ENCODE measurements around the gene SSMEM1.
"Not testable (repeated sequence)": the region's sequence is repeated elsewhere in the genome, so short reads cannot be mapped to it uniquely, and the experiment has no call there.

SSMEM1 gene

GRCh38 chr7:130210181-130210935 is 2.7 kb downstream of the SSMEM1 start:
- DNase-seq (ENCODE audit: low spot score) = no peak

- DNase-seq (ENCODE audit: low spot score) = no peak
Measured at GRCh38 chr7:130213828-130214227, 6.2 kb downstream of the SSMEM1 start.

GRCh38 chr7:130216025-130216424 is 8.4 kb downstream of the SSMEM1 start:
- DNase-seq (ENCODE audit: low spot score) = no peak

GRCh38 chr7:130216750-130217149 is 9.1 kb downstream of the SSMEM1 start:
- DNase-seq (ENCODE audit: low spot score) = no peak

- DNase-seq (ENCODE audit: low spot score) = no peak
Measured at GRCh38 chr7:130218806-130219620, 11.4 kb downstream of the SSMEM1 start.

- no peak for DNase-seq (ENCODE audit: low spot score)
Measured at GRCh38 chr7:130219871-130220270, 12.2 kb downstream of the SSMEM1 start.

GRCh38 chr7:130221746-130222145 is 14.1 kb downstream of the SSMEM1 start:
- DNase-seq (ENCODE audit: low spot score) = no peak

GRCh38 chr7:130223646-130224045 is 16.0 kb downstream of the SSMEM1 start:
- DNase-seq (ENCODE audit: low spot score) = no peak

GRCh38 chr7:130224210-130224609 is 16.6 kb downstream of the SSMEM1 start:
- no peak for DNase-seq (ENCODE audit: low spot score)

DNA sequence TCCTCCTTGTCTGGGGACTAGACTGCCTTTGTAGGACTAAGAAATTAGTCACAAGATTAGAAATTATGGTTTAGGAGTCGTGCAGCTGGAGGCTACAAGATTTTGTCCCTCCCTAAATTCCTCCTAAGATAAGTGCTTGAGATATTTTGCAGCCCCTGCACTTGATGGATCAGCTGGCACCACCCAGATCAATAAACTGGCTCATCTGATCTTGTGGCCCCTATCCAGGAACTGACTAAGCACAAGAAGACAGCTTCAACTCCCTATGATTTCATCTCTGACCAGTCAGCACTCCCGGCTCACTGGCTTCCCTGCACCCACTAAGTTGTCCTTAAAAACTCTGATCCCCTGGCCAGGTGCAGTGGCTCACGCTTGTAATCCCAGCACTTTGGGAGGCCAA is 17.3 kb downstream of the SSMEM1 start:
- not testable (repeated sequence) for DNase-seq (ENCODE audit: low spot score)

DNA sequence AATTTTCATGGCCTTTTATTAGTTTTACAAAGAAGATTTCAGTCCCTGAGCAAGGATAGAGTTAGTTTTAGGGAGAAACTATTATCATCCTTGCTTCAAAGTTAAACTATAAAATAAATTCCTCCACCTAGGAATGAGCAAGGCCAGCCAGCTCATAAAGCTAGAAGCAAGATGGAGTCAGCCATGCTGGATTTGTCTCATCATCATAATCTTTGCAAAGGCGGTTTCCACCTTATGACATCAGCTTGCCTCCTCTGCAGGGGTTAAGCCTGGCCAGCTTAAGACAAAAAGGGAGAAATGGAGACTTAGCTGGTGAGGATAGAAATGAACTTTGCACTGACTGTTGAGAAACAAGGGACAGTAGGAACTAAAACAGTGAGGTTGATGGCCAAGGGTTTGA is 18.7 kb downstream of the SSMEM1 start:
- no peak for DNase-seq (ENCODE audit: low spot score)

- DNase-seq (ENCODE audit: low spot score) = no peak
Measured at GRCh38 chr7:130227883-130228575, 20.4 kb downstream of the SSMEM1 start.

- DNase-seq (ENCODE audit: low spot score) = no peak
Measured at GRCh38 chr7:130228840-130229502, 21.3 kb downstream of the SSMEM1 start.

DNA sequence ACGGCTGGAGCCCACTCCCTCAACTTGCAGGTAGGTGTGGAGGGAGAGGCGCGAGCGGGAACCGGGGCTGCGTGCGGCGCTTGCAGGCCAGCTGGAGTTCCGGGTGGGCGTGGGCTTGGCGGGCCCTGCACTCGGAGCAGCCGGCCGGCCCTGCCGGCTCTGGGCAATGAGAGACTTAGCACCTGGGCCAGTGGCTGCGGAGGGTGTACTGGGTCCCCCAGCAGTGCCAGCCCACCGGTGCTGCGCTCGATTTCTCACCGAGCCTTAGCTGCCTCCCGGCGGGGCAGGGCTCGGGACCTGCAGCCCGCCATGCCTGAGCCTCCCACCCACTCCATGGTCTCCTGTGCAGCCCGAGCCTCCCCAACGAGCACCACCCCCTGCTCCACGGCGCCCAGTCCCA is 22.3 kb downstream of the SSMEM1 start:
- DNase-seq (ENCODE audit: low spot score) = not testable (repeated sequence)

GRCh38 chr7:130231792-130232191 is 24.1 kb downstream of the SSMEM1 start:
- DNase-seq (ENCODE audit: low spot score) = no peak

- DNase-seq (ENCODE audit: low spot score) = no peak
Measured at GRCh38 chr7:130232209-130232608, 24.5 kb downstream of the SSMEM1 start.

- no peak for DNase-seq (ENCODE audit: low spot score)
Measured at GRCh38 chr7:130234078-130234477, 26.4 kb downstream of the SSMEM1 start.

DNA sequence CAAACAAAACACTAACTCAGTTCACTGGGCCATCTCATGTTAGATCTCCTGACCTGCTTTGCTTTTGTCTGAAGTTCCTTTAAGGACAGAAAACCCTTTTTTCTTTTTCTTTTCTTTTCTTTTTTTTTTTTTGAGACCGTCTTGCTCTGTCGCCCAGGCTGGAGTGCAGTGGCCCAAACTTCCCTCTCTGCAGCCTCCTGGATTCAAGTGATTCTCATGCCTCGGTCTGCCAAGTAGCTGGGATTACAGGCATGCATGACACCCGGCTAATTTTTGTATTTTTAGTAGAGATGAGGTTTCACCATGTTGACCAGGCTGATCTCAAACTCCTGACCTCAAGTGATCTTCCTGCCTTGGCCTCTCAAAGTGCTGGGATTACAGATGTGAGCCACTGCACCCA is 28.7 kb downstream of the SSMEM1 start:
- DNase-seq (ENCODE audit: low spot score) = not testable (repeated sequence)

DNA sequence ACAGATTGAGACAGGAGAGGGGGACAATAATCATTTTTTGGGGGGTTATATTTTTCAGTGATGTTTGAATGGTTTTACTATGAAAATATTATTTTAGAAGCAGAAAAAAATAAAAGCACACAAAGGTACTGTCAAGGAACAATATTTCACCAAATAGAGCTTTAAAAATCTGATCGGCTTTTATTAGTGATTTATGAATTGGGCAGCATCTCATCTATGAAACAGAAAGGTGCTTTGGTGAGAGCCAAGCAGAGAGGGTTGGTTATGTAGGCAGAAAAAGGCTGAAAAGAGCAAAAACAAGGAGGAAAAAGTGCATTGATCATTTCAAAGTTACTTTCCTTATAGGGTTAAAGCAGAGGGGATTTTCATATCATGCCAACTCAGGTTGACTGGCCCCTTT is 32.6 kb downstream of the SSMEM1 start:
- no peak for DNase-seq (ENCODE audit: low spot score)

DNA sequence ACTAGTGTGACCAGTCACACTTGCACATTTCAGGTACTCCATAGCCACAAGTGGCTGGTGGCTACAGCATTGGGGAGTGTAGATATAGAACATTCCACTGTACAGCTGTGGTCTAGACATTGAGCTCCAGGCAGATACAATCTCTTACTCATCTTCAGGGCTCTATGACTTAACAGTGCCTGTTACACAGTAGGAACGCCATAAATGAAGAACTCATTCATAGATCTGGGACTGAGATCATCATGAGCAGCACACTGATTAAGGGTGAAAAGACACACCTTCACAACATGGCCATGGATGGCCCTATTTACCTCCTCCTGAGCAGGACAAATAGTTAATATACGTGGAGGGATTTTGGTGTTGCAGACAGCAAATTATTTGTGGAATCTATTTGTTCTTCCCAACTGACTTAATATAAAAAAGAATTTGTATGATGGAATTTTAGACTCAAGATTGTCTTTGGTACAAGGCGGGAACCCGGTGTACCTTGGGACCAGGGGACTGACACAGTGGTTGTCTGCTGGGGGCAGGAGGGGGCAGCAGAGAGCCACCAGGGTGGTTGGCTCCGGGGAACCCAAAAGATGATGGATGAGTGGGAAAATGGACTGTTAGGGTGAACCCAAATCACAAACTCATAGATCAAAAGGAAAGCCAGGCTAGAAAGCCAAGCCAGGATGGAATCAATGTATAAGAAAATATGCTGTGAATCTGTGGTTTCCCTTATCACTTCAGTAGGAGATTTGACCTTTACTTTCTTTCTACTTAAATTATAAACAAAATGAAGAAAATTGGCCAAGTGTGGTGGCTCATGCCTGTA is 34.7 kb downstream of the SSMEM1 start:
- peak; percentile 62 for DNase-seq (ENCODE audit: low spot score)

DNA sequence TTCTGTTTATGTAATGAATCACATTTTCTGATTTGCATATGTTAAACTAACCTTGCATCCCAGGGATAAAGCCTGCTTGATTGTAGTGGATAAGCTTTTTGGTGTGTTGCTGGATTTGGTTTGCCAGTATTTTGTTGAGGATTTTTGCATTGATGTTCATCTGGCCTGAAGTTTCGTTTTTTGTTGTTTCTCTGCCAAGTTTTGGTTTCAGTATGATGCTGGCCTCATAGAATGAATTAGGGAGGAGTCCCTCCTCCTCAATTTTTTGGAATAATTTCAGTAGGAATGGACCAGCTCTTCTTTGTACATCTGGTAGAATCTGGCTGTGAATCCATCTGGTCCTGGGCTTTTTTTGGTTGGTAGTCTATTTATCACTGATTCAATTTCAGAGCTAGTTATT is 35.8 kb downstream of the SSMEM1 start:
- not testable (repeated sequence) for DNase-seq (ENCODE audit: low spot score)

Measured in HuH-7 (cell line).